GM13976 (cell line): ENCODE measurements around the gene TRPM2.
A peak's percentile ranks its signal among the peaks of the same experiment; 100 is the strongest.

Experiments used
- DNase-seq: peaks from one replicate; pipeline ENCODE4 v3.0.0; 2012; ENCODE audit warnings: low spot score
- CTCF ChIP-seq: IDR thresholded peaks from 2 replicates; pipeline ENCODE4 v1.5.1; 2012; ENCODE audit warnings: borderline replicate concordance, mild to moderate bottlenecking; ENCODE audit not compliant: insufficient read depth; ENCODE audit errors: extremely low read depth, missing control alignments, control extremely low read depth
- in situ Hi-C: fragments of 300-500 bp; cut with MboI; formaldehyde crosslinking; loops from one replicate; pipeline ENCODE4 v1.12.0; 2022; ENCODE audit warnings: low sequenced_read_pairs, mixed read lengths, inconsistent platforms; ENCODE audit not compliant: unreplicated experiment

TRPM2 gene

GRCh38 chr21:44450402-44450801 lies 97.0 kb downstream of the TRPM2 start:
- TF ChIP-seq CTCF, result no peak
- in situ Hi-C loops, result loop anchor here (25.0 kb wide), 3 partner anchors 88 to 613 kb away; partner anchors contain the start of gene TRPM2
- no peak for DNase-seq

GRCh38 chr21:44450999-44451398 lies 97.6 kb downstream of the TRPM2 start:
- in situ Hi-C loops, result loop anchor here (25.0 kb wide), 3 partner anchors 89 to 614 kb away; partner anchors contain the start of gene TRPM2
- no peak for DNase-seq
- no peak for TF ChIP-seq CTCF

GRCh38 chr21:44453120-44453519 lies 99.7 kb downstream of the TRPM2 start:
- no peak for DNase-seq
- in situ Hi-C loops, result loop anchor here (25.0 kb wide), 3 partner anchors 91 to 616 kb away; partner anchors contain the start of gene TRPM2
- TF ChIP-seq CTCF, result no peak

GRCh38 chr21:44454058-44454457 lies 100.6 kb downstream of the TRPM2 start:
- no peak for DNase-seq
- no peak for TF ChIP-seq CTCF
- in situ Hi-C loops, result loop anchor here (25.0 kb wide), 3 partner anchors 92 to 617 kb away; partner anchors contain the start of gene TRPM2

- DNase-seq, result peak; percentile 97
- TF ChIP-seq CTCF, result no peak
- in situ Hi-C loops, result loop anchor here (25.0 kb wide), 3 partner anchors 93 to 618 kb away; partner anchors contain the start of gene TRPM2
Measured at GRCh38 chr21:44454747-44455523, 101.5 kb downstream of the TRPM2 start, which contains the start of gene LRRC3. Gene LRRC3, plus strand, starts transcription at chr21:44455510. Its CDS starts 1,135 bp downstream, at chr21:44456645.

- peak; percentile 51 for TF ChIP-seq CTCF
- peak; percentile 74 for DNase-seq
- in situ Hi-C loops, result loop anchor here (25.0 kb wide), 3 partner anchors 93 to 618 kb away; partner anchors contain the start of gene TRPM2
Measured at GRCh38 chr21:44455524-44456213, 102.2 kb downstream of the TRPM2 start.
